ENCODE measurements around the gene MUL1.

DNA sequence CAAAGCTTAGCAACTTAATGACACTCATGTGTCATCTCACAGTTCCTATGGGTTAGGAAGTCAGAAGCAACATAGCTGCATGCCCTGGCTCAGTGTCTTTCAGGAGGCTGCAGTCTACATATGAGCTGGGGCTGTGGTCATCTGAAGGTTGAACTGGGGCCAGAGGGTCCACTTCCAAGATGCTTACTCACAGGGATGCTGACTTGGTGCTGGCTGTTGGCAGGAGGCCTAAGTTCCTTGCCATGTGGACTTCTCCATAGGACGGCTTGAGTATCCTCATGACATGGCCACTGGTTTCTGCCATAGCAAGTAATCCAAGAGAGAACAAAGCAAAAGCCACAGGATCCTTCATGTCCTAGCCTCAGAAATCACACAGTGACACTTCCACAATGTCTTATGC, 32.3 kb upstream of the MUL1 start:
- no peak for TF ChIP-seq TEAD4 (IDR thresholded peaks at IDR 0.05; ENCODE audit: borderline replicate concordance, insufficient read depth)
- TF ChIP-seq, protein P1, sequence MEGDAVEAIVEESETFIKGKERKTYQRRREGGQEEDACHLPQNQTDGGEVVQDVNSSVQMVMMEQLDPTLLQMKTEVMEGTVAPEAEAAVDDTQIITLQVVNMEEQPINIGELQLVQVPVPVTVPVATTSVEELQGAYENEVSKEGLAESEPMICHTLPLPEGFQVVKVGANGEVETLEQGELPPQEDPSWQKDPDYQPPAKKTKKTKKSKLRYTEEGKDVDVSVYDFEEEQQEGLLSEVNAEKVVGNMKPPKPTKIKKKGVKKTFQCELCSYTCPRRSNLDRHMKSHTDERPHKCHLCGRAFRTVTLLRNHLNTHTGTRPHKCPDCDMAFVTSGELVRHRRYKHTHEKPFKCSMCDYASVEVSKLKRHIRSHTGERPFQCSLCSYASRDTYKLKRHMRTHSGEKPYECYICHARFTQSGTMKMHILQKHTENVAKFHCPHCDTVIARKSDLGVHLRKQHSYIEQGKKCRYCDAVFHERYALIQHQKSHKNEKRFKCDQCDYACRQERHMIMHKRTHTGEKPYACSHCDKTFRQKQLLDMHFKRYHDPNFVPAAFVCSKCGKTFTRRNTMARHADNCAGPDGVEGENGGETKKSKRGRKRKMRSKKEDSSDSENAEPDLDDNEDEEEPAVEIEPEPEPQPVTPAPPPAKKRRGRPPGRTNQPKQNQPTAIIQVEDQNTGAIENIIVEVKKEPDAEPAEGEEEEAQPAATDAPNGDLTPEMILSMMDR (IDR thresholded peaks at IDR 0.05): no peak
- TF ChIP-seq, protein P2, sequence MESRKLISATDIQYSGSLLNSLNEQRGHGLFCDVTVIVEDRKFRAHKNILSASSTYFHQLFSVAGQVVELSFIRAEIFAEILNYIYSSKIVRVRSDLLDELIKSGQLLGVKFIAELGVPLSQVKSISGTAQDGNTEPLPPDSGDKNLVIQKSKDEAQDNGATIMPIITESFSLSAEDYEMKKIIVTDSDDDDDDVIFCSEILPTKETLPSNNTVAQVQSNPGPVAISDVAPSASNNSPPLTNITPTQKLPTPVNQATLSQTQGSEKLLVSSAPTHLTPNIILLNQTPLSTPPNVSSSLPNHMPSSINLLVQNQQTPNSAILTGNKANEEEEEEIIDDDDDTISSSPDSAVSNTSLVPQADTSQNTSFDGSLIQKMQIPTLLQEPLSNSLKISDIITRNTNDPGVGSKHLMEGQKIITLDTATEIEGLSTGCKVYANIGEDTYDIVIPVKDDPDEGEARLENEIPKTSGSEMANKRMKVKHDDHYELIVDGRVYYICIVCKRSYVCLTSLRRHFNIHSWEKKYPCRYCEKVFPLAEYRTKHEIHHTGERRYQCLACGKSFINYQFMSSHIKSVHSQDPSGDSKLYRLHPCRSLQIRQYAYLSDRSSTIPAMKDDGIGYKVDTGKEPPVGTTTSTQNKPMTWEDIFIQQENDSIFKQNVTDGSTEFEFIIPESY (IDR thresholded peaks at IDR 0.05; ENCODE audit: borderline replicate concordance, low read depth): no peak
- no peak for TF ChIP-seq RFX5 (IDR thresholded peaks at IDR 0.05; ENCODE audit: low read length)
- TF ChIP-seq EZH2phosphoT487 (IDR thresholded peaks at IDR 0.05; ENCODE audit: borderline replicate concordance, low read depth): no peak
- no peak for TF ChIP-seq RCOR1 (IDR thresholded peaks at IDR 0.05; ENCODE audit: low read length)
- TF ChIP-seq CHD2 (IDR thresholded peaks at IDR 0.05; ENCODE audit: low read length, partially characterized antibody): no peak
- TF ChIP-seq, protein P3, sequence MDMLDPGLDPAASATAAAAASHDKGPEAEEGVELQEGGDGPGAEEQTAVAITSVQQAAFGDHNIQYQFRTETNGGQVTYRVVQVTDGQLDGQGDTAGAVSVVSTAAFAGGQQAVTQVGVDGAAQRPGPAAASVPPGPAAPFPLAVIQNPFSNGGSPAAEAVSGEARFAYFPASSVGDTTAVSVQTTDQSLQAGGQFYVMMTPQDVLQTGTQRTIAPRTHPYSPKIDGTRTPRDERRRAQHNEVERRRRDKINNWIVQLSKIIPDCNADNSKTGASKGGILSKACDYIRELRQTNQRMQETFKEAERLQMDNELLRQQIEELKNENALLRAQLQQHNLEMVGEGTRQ (IDR thresholded peaks at IDR 0.05; ENCODE audit: borderline replicate concordance, low read depth, low read length): no peak

All from SK-N-SH (cell line).